ENCODE results near the gene GPX6. TPM values are rescaled to one million over a fixed set of nuclear protein-coding genes. Genes with fewer than 3 reads are reported as not detected.

The GPX6 gene
- total and polyA plus RNA-seq, 2 experiments from 2014 or later, result 0.41 TPM; not detected in 1

DNA sequence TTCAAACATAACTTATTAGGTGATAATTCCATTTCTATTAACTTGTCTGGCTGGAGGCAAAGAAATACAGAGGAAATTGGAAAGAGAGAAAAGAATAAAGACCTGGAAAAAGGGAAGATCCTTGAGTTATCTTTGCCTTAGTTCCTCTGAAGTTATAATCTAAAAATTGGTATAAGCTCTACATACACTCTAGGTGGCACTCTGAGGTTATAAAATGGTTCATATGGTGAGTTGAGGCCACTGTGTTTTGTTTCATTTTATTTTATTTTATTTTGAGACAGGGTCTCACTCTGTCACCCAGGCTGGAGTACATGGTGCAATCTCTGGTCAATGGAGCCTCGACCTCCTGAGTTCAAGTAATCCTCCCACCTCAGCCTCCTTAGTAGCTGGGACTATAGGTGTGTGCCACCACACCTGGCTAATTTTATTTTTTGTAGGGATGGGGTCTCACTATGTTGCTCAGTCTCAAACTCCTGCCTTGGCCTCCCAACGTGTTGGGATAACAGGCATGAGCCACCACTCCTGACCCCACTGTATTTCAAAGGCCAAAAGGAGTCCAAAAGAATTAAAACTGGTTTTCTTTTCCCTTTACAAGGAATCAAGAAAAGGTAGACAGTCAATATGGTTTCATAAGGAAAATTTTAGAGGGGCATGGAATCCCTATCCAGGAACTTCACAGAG lies 19.4 kb downstream of the GPX6 start:
- no peaks in the 10 kb centered on the region for H3K4me1 ChIP-seq (ENCODE audit: insufficient read depth)
- no peaks in the 10 kb centered on the region for H4K20me1 ChIP-seq (ENCODE audit: insufficient read depth, poor library complexity, severe bottlenecking)
- no peak for DNase-seq (ENCODE audit: low spot score)
- no peaks in the 10 kb centered on the region for H3K79me2 ChIP-seq
- no peak overlapping the region for H3K27ac ChIP-seq
- no peaks in the 10 kb centered on the region for H3K27me3 ChIP-seq
- no peaks in the 10 kb centered on the region for H3K9me2 ChIP-seq (replicated peaks; ENCODE audit: insufficient read depth)
- TF ChIP-seq, protein P1, sequence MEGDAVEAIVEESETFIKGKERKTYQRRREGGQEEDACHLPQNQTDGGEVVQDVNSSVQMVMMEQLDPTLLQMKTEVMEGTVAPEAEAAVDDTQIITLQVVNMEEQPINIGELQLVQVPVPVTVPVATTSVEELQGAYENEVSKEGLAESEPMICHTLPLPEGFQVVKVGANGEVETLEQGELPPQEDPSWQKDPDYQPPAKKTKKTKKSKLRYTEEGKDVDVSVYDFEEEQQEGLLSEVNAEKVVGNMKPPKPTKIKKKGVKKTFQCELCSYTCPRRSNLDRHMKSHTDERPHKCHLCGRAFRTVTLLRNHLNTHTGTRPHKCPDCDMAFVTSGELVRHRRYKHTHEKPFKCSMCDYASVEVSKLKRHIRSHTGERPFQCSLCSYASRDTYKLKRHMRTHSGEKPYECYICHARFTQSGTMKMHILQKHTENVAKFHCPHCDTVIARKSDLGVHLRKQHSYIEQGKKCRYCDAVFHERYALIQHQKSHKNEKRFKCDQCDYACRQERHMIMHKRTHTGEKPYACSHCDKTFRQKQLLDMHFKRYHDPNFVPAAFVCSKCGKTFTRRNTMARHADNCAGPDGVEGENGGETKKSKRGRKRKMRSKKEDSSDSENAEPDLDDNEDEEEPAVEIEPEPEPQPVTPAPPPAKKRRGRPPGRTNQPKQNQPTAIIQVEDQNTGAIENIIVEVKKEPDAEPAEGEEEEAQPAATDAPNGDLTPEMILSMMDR (IDR thresholded peaks at IDR 0.05; ENCODE audit: poor library complexity), result peak; percentile 46
- TF ChIP-seq EZH2 (IDR thresholded peaks at IDR 0.05; ENCODE audit: borderline replicate concordance), result no peak
- no peak overlapping the region for H3K4me3 ChIP-seq
- 61% methylated on average over 2 of the region's 2 CpGs for WGBS (ENCODE audit: low lambda C conversion rate, missing lambda C conversion rate)
- no peaks in the 10 kb centered on the region for H3K9me3 ChIP-seq (ENCODE audit: low read depth)
- H2AFZ ChIP-seq, result no peak overlapping the region
- no peaks in the 10 kb centered on the region for H3K36me3 ChIP-seq (replicated peaks; ENCODE audit: insufficient read depth, low read depth)
- no peak overlapping the region for H3K4me2 ChIP-seq

DNA sequence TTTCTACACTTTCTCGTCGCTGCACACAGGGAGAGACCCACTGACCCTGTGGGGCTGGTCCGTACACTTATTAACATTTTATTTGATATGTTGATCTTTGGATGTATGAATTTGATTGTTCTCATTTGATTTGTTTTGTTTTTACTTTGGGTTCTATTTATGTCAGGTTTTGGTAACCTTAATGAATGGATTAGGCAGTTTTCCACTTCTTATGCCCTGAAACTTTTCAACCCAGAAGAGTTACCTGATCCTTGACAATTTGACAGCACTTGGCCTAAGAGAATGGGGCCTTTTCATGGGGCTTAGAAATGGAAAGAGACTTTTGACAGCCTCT lies 23.6 kb downstream of the GPX6 start:
- Histone ChIP-seq H3K4me3 (no peak overlapping the region), H3K27me3 (no peaks in the 10 kb centered on the region), H2AFZ (no peak overlapping the region), H3K4me2 (no peak overlapping the region), H3K4me1 (ENCODE audit: insufficient read depth) (no peaks in the 10 kb centered on the region), H4K20me1 (ENCODE audit: insufficient read depth, poor library complexity, severe bottlenecking) (no peaks in the 10 kb centered on the region), H3K9me2 (replicated peaks; ENCODE audit: insufficient read depth) (no peaks in the 10 kb centered on the region), H3K79me2 (no peaks in the 10 kb centered on the region), H3K9me3 (ENCODE audit: low read depth) (no peaks in the 10 kb centered on the region), H3K36me3 (replicated peaks; ENCODE audit: insufficient read depth, low read depth) (no peaks in the 10 kb centered on the region), H3K27ac (no peak overlapping the region)
- TF ChIP-seq EZH2 (IDR thresholded peaks at IDR 0.05; ENCODE audit: borderline replicate concordance) (no peak), EZH2phosphoT487 (IDR thresholded peaks at IDR 0.05; ENCODE audit: low read depth, severe bottlenecking, unreplicated experiment) (no peak)
- TF ChIP-seq, protein P1 (IDR thresholded peaks at IDR 0.05; ENCODE audit: poor library complexity), result no peak
- WGBS (ENCODE audit: low lambda C conversion rate, missing lambda C conversion rate), result 78% methylated on average over 3 of the region's 3 CpGs
- DNase-seq (ENCODE audit: low spot score), result no peak

DNA sequence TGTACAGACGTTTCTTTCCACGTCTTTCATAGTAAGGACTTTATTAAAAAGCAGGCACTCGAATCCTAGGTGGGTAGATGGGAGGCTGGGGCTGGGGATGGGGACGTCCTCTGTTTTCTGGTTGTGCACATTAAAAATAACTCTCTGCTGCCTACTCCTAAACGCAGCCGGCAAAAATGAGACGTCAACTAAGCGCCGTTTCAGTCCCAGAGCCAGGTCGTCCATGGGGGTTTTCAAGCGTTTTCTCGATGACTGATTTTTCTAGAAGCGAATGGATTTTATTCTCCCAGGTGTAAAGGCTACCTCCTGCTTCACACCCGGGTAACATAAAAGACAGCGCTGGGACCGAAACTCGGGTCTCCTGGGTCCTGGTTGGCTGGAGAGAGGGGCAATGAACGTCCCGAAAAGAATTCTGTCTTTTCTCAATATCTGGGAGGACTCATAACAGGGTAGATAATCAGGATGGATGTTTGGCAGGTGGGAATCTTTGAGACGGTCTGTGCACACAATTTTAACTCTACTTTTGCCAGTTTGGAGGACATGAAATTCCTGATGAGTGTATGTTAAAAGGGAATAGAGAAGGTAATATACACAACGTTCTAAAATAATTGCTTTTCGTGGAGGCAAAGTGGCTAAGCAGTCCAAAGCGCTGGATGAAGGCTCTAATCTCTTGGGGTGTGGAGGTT lies 25.2 kb downstream of the GPX6 start:
- Histone ChIP-seq H3K4me2 (peak overlapping the region; percentile 74), H3K27ac (peak overlapping the region; percentile 96), H3K79me2 (no peaks in the 10 kb centered on the region), H3K27me3 (no peaks in the 10 kb centered on the region), H3K4me1 (ENCODE audit: insufficient read depth) (no peaks in the 10 kb centered on the region), H3K4me3 (peak overlapping the region; percentile 23), H3K9me2 (replicated peaks; ENCODE audit: insufficient read depth) (no peaks in the 10 kb centered on the region), H3K9me3 (ENCODE audit: low read depth) (no peaks in the 10 kb centered on the region), H2AFZ (peak overlapping the region; percentile 67), H4K20me1 (ENCODE audit: insufficient read depth, poor library complexity, severe bottlenecking) (no peaks in the 10 kb centered on the region), H3K36me3 (replicated peaks; ENCODE audit: insufficient read depth, low read depth) (no peaks in the 10 kb centered on the region)
- TF ChIP-seq, protein P1 (IDR thresholded peaks at IDR 0.05; ENCODE audit: poor library complexity), result no peak
- WGBS (ENCODE audit: low lambda C conversion rate, missing lambda C conversion rate), result 14% methylated on average over 23 of the region's 23 CpGs
- peak; percentile 56 for DNase-seq (ENCODE audit: low spot score)

Measured in hepatocyte (in vitro differentiated cells).